ENCODE measurements around the gene SLC24A3. TPM values are rescaled to one million over a fixed set of nuclear protein-coding genes. Genes with fewer than 3 reads are reported as not detected.

Gene SLC24A3
- total RNA-seq, 1 experiment from 2014 or later = 0.14 TPM

- Mint-ChIP-seq H3K4me1 (ENCODE audit: low read depth, unreplicated experiment) (peaks cover 51% of the 10 kb centered on the region), H3K27me3 (ENCODE audit: insufficient read depth, unreplicated experiment) (no peaks in the 10 kb centered on the region), H3K4me3 (ENCODE audit: unreplicated experiment) (no peak overlapping the region), H3K27ac (ENCODE audit: unreplicated experiment) (no peak overlapping the region), H3K36me3 (ENCODE audit: insufficient read depth, unreplicated experiment) (peaks cover 9% of the 10 kb centered on the region), H3K9me3 (ENCODE audit: unreplicated experiment) (no peaks in the 10 kb centered on the region)
- Histone ChIP-seq H3K9me3 (no peaks in the 10 kb centered on the region), H3K4me3 (ENCODE audit: low read depth, low read length) (no peak overlapping the region), H3K27me3 (replicated peaks; ENCODE audit: control insufficient read depth, insufficient read depth, low read length) (no peaks in the 10 kb centered on the region), H3K36me3 (ENCODE audit: control insufficient read depth, insufficient read depth, low read length) (no peaks in the 10 kb centered on the region; the same call in 1 of the 2 replicates), H3K4me1 (peaks cover 27% of the 10 kb centered on the region)
- TF ChIP-seq, protein P1, sequence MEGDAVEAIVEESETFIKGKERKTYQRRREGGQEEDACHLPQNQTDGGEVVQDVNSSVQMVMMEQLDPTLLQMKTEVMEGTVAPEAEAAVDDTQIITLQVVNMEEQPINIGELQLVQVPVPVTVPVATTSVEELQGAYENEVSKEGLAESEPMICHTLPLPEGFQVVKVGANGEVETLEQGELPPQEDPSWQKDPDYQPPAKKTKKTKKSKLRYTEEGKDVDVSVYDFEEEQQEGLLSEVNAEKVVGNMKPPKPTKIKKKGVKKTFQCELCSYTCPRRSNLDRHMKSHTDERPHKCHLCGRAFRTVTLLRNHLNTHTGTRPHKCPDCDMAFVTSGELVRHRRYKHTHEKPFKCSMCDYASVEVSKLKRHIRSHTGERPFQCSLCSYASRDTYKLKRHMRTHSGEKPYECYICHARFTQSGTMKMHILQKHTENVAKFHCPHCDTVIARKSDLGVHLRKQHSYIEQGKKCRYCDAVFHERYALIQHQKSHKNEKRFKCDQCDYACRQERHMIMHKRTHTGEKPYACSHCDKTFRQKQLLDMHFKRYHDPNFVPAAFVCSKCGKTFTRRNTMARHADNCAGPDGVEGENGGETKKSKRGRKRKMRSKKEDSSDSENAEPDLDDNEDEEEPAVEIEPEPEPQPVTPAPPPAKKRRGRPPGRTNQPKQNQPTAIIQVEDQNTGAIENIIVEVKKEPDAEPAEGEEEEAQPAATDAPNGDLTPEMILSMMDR (IDR thresholded peaks at IDR 0.05; ENCODE audit: insufficient read depth in 1 of 2, low read depth in 1 of 2, low read length in 1 of 2, severe bottlenecking in 1 of 2, unreplicated experiment in 1 of 2) = no peak
- intact Hi-C loops (cut with micrococcal nuclease; ENCODE audit: unreplicated experiment) = no loop called here
- ChIA-PET CTCF (no interaction called here), POLR2A (no interaction called here)
- no TSS peak for BruUV-seq (replicated peaks)
- no peak for DNase-seq
Measured at GRCh38 chr20:19761326-19761725, 548.9 kb downstream of the SLC24A3 start.

DNA sequence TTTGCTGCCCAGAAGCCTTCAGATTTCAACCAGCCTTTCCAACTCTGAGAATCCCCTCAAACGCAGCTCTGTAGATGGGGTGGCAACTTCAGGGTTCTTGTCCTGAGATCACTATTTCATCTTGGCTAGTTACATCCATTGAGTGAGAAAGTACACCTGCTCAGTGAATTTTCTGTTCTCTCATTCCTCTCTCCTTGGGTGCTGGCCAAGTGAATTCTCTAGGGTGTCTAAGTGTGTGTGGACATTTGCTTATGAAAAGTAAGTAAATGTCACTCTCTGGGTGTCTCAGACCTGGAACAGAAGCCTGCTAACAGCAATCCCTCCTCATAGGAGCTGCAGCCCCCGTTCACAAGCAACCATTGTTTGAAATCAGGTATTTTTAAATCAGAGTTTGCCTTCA is 549.4 kb downstream of the SLC24A3 start:
- POLR2A ChIA-PET = no interaction called here
- no TSS peak for BruUV-seq (replicated peaks)
- H3K9me3 ChIP-seq = no peaks in the 10 kb centered on the region
- DNase-seq = no peak
- no peaks in the 10 kb centered on the region; the same call in 1 of the 2 replicates for H3K36me3 ChIP-seq (ENCODE audit: control insufficient read depth, insufficient read depth, low read length)
- TF ChIP-seq, protein P1 (IDR thresholded peaks at IDR 0.05; ENCODE audit: insufficient read depth in 1 of 2, low read depth in 1 of 2, low read length in 1 of 2, severe bottlenecking in 1 of 2, unreplicated experiment in 1 of 2) = no peak
- Mint-ChIP-seq H3K27me3 (ENCODE audit: insufficient read depth, unreplicated experiment) (no peaks in the 10 kb centered on the region), H3K4me3 (ENCODE audit: unreplicated experiment) (no peak overlapping the region), H3K4me1 (ENCODE audit: low read depth, unreplicated experiment) (peaks cover 51% of the 10 kb centered on the region), H3K9me3 (ENCODE audit: unreplicated experiment) (no peaks in the 10 kb centered on the region), H3K27ac (ENCODE audit: unreplicated experiment) (peak overlapping the region; percentile 21), H3K36me3 (ENCODE audit: insufficient read depth, unreplicated experiment) (peaks cover 10% of the 10 kb centered on the region)
- no peak overlapping the region for H3K4me3 ChIP-seq (ENCODE audit: low read depth, low read length)
- CTCF ChIA-PET = no interaction called here
- no peaks in the 10 kb centered on the region for H3K27me3 ChIP-seq (replicated peaks; ENCODE audit: control insufficient read depth, insufficient read depth, low read length)
- intact Hi-C loops (cut with micrococcal nuclease; ENCODE audit: unreplicated experiment) = no loop called here
- H3K4me1 ChIP-seq = peaks cover 29% of the 10 kb centered on the region

DNA sequence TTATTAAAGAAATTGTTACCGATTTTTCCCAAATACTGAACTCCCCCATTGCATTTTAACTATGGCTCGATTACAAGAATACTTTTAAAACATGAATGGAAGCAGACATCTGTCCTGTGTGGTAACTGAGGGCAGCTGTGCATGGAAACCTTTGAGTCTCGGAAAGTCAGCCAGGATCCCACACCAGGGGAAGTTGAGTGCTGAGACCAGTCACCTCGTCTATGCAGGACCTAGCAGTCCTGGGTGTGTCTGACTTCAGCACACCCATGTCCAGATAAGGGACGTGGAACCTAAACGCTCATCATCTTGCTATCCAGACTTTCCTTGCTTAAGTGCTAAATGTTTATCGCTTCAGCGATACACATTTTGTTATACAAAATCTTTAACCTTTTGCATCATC is 551.8 kb downstream of the SLC24A3 start:
- Mint-ChIP-seq H3K36me3 (ENCODE audit: insufficient read depth, unreplicated experiment) (peaks cover 9% of the 10 kb centered on the region), H3K4me3 (ENCODE audit: unreplicated experiment) (no peak overlapping the region), H3K27ac (ENCODE audit: unreplicated experiment) (no peak overlapping the region), H3K4me1 (ENCODE audit: low read depth, unreplicated experiment) (peaks cover 65% of the 10 kb centered on the region), H3K9me3 (ENCODE audit: unreplicated experiment) (no peaks in the 10 kb centered on the region), H3K27me3 (ENCODE audit: insufficient read depth, unreplicated experiment) (no peaks in the 10 kb centered on the region)
- BruUV-seq (replicated peaks) = no TSS peak
- DNase-seq = no peak
- ChIA-PET CTCF (interaction anchor here (0.7 kb wide), 1 partner anchor 254 kb away, joined by 4 read pairs; no protein-coding TSS in a partner anchor), POLR2A (no interaction called here)
- Histone ChIP-seq H3K9me3 (no peaks in the 10 kb centered on the region), H3K36me3 (ENCODE audit: control insufficient read depth, insufficient read depth, low read length) (no peaks in the 10 kb centered on the region; the same call in 1 of the 2 replicates), H3K27me3 (replicated peaks; ENCODE audit: control insufficient read depth, insufficient read depth, low read length) (no peaks in the 10 kb centered on the region), H3K4me3 (ENCODE audit: low read depth, low read length) (no peak overlapping the region), H3K4me1 (peaks cover 48% of the 10 kb centered on the region)
- TF ChIP-seq, protein P1 (IDR thresholded peaks at IDR 0.05; ENCODE audit: insufficient read depth in 1 of 2, low read depth in 1 of 2, low read length in 1 of 2, severe bottlenecking in 1 of 2, unreplicated experiment in 1 of 2) = no peak
- intact Hi-C loops (cut with micrococcal nuclease; ENCODE audit: unreplicated experiment) = no loop called here
